GM21528 (cell line): Measurements from ENCODE around the gene ARHGEF28.

Source experiments
- ATAC-seq: cut with Tn5 transposase; IDR thresholded peaks from one replicate; pipeline ENCODE4 v1.9.1; 2021; ENCODE audit warnings: mild to moderate bottlenecking, moderate library complexity; ENCODE audit not compliant: unreplicated experiment, low FRiP score

ARHGEF28 gene

DNA sequence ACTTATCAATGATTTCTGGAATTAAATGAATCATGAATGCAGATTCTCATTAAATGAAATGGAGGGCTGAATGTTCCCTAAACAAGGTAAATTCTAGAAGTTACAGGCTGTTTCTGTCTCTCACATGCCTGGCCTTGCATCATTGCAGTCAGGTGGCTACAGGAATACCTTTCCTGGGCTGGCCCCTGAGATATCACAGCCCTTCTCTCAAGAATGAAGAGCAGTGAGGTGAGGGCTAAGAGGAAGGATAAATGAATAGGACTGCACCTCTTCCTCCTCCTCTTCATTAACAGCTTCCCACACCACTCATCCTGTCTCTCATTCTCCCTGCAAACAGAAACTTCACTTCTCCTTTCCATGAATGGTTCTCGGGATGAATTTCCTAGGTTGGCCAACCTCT, 22.5 kb downstream of the ARHGEF28 start:
- ATAC-seq = no peak

DNA sequence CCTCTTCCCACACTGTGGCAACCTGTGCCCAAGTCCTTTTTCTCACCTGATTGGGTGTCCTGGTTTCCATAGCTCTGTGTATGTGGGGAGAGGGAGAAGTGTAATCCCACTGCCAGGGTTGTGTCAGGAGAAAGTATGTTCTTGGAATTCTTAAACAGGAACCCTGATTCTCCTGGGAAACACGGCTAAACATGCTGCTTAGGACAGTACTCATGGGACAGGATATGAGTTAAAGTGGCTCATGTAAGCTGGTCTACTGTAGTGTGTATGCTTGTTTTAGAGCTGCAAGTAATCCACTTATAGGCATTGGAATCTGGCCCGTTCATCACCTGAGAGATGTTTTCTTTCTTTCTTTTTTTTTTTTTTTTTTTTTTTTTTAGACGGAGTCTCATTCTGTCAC, 23.9 kb downstream of the ARHGEF28 start:
- ATAC-seq = no peak

DNA sequence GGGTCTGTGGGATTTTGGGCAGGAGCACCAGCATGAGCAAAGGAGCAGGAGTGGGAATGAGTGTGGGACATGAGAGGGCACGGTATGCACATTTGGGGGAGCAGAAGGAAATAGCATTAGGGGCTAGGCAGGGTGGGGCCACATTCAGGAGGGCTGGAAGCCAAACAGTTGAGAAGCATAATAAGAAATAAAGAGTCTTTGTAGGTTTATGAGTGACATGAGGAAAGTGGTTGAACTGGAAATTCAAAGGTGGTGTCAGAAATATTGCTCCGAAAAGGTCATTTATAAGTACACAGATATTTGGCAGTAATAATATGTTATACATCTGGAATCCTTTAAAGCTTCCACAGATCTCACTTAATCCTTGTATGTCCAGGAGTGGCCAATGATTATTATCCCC, 26.4 kb downstream of the ARHGEF28 start:
- ATAC-seq = no peak

DNA sequence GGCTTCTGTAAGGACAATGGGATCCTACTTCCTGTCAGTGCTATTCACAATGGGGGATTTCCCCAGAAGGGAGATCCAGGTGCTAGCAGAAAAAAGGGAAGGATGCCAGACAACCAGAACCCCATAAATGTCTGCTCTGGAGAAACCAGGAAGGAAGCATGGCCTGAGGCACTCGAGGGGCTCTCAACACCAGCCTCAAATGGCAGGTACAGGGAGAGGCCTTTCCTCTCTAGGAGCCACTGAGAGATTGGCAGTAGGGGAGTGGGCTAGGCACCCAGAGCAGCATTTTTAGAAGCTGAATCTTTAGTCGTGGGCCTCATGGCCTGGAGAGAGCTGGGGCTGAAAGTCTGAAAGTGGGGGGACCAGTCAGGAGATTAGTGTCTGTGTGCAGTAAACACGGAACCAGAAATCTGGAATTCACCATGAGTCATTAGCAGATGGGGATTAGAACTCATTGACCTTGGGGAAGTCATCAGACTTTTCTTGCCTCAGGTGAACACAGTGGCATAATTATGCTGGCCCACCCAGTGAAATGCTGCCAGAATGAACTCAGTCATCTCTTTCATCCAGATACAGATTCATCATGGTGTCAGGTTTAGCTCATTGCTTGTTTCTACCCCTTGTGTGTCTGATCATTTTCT, 28.3 kb downstream of the ARHGEF28 start:
- no peak for ATAC-seq

DNA sequence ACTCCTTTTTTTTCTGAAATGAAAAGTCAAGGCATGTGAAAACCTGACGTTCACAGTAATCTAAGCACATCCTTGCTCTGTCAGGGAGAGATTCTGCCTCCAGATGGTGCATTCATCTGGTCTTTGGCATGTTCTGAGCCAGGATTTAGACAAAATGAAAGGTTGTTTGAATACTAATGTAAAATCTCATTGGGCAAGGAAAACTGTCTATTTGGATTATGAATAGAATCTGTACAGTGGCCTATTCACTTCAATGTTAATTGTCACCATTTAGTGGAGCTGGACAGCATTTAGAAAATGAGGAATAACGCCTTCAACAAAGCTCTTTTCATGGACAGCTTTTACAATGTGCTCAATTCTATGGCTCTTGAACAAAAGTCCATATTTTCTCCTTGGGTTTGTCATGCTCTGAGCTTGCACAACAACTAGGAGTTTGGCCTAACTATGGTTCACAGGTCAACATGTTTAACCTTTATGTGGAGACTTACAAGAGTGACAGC, 28.9 kb downstream of the ARHGEF28 start:
- no peak for ATAC-seq

DNA sequence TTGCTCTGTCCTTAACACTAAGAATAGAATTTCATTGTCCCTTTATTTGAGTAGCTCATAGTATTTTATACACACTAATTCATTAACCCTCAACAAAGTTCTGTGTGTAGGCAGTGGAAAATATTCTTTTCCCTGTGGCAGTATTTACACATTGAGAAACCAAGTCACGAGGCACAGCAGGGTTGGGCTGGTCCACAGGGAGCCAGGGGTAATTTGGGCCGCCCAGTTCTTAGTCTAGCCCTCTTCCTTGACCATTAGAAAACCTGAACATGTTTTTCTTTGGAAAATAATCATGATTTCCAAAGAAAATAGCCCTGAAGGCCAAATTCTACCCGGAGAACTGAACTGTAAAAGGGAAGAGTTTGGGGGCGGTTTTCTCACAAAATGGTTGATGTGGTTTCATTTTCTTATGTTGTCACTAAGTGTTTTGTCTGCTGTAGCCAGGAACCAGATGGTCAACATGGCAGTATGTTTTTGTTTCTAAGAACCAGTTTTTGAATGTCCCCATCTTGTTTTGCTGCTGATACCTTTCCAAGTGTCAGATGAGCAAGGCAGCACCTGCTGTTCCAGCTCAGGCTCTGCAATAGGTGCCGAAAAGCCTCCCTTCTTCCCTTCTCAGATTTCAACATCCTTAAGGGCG, 29.6 kb downstream of the ARHGEF28 start:
- no peak for ATAC-seq

DNA sequence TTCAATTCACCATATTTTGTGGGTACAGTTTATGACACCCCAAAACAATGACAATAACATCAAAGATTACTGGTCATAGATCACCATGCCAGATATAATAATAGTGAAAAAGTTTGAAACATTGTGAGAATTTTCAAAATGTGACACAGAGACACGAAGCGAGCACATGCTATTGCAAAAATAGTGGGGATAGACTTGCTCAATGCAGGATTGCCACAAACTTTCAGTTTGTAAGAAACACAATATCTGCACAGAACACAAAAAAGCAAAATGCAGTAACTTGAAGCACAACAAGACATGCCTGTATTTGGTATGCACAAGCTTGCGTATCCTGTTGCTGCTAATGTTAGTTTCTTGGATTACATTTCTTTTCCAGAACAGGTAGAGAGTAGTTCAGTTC, 35.8 kb downstream of the ARHGEF28 start:
- no peak for ATAC-seq

DNA sequence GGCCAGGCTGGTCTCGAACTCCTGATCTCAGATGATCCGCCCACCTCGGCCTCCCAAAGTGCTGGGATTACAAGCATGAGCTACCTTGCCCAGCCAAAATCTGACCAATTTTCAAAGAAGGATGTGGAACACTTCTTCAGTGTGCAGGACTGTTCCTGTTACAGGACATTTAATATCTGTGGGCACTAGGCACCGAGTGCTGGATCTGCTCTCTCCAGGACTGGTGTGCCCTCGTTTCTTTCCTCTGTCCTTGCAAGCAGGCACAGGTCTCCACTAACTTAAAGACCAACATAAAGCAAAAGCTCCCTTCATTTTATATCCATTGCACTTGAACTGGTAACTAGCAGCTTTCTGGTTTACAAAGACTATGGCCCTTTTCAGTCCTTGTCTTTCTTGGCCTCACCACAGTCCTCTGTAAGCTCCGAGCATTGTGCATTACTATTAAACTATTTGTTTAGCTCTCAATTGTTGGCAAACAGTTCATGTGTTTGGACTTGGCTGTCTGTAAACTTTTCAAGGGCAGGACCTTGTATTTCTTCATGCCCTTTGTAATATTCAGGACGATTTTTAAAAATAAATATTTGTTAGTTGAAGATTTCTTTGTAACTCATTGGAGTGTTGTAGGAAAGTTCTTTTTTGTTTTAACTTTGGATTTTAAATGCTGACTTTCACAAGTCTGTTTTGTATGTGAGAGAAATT, 37.3 kb downstream of the ARHGEF28 start:
- no peak for ATAC-seq

DNA sequence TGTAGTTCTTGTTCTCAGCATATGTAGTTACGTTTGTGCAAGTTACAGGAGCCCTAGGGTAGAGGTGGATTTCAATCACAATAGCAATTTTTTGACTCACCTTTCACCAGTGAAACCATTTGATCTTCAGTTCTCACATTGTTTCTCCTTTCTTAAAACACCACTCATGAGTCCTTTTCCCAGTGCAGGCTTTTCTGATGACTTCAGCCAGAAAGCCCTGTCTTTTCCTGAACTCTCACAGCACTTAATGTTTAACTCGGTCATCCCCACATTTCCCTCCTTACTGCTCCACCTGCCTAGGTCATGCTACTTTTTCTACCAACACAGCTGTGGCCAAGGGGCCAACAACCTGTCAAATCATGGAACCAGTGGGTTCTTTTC, 37.9 kb downstream of the ARHGEF28 start:
- ATAC-seq = no peak

DNA sequence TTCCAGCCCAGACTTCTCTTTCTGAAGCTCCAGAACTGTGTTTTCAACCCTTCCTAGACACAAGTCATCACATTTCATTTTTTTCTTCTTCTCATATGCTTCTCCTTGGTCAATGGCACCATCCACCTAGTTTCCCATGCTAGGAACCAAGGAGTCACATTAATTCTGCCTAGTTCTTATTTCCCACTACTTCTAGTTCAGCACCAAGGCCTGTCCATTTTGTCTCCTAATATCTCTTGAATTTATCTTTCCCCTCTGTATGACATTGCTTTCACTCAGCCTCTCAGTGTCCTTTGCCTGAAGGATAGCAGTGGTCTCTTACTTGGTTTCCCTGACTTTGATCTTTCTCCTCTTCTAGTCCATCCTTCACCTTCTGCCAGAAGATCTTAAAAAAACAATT, 38.8 kb downstream of the ARHGEF28 start:
- ATAC-seq = no peak

DNA sequence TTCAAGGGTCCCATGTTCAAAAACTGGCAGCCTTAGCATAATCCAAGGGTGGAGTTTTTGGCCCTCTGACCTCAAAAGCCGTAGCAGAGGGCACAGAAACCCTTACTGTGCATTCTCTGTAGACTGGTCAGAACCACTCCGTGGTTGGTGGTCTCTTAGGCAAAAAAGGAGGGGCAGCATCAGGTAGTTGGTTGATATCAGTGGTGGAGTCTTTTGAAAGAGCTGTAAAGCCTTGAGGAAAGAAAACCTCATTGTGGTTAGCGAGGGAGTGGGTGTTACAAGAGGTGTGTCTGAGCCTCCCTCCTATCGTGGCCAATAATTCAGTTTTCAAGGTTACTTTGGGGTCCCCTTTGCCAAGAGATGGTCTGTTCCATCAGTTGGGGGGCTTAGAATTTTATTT, 40.9 kb downstream of the ARHGEF28 start:
- ATAC-seq = no peak

DNA sequence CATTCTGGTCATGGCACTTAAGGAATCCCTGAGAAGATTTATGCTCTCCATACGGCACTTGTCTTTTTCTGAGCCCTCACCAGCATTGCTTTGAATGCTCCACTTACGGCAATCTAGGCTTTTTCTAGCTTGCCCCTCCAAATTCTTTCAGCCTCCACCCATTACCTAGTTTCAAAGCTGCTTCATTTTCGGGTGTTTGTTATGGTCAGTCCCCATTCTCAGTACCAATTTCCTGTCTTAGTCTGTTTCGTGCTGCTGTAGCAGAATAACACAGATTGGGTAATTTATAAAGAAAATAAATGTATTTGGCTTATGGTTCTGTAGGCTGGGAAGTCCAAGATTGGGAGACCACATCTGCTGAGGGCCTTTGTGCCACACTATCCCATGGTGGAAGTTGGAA, 42.0 kb downstream of the ARHGEF28 start:
- no peak for ATAC-seq

DNA sequence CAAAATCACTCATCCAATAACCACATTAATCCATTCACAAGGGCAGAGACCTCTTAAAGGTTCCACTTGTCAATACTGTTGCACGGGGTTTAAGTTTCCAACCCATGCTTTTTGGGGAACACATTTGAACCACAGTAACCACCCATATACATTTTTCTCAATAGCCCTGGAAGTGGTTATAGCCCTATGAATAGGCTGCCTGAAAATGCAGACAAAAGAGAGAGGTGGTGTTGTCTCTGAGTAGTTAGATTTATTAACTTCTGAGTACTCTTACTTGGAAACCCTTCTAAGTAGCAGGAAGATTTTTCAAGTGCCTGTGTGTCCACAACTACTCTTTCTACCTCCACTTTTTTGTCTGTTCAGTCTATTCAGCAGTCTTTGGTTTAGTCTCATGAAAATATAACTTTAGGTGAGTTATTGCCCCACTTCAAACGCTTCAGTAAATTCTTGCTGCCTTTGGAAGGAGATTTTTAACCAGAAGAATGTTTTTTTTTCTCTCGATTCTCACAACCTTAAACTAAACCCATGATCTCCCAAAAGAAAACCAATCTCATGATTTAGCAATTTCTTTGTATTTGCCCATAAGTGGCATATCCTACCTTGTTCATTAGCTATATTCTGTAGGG, 42.6 kb downstream of the ARHGEF28 start:
- ATAC-seq = no peak

DNA sequence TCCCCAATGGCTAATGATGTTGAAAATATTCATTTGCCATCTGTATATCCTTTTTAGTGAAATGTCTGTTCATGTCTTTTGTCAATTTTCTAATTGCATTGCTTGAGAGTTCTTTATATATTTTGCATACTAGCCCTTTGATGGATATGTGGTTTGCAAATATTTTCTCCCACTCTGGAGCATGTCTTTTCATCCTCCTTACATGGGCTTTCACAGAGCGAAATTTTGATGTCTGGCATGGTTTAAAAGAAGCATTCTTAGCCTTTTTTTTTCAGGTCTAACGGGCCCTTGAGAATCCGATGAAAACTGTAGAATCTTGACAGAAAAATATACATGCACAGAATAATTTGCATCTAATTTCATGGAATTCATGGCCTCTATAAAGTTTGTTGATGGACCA, 44.7 kb downstream of the ARHGEF28 start:
- no peak for ATAC-seq

DNA sequence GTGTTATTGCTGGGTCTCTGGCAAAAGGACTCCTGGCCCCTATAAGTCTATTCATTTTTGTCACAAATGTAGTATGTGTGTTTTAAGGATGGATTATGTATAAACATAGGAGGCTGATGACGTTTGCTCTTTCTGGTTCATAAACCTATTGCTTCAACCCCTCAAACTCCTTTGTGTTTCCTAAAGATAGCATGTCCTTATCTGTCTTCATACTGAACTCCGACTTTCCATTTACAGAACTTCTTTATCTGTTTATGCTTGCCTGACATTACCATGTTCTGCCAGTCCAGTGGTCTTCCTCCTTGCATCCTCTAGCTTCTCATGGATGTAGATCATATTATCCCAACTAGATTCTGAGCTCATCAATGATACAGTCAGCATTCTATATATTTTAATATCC, 46.1 kb downstream of the ARHGEF28 start:
- ATAC-seq = no peak

DNA sequence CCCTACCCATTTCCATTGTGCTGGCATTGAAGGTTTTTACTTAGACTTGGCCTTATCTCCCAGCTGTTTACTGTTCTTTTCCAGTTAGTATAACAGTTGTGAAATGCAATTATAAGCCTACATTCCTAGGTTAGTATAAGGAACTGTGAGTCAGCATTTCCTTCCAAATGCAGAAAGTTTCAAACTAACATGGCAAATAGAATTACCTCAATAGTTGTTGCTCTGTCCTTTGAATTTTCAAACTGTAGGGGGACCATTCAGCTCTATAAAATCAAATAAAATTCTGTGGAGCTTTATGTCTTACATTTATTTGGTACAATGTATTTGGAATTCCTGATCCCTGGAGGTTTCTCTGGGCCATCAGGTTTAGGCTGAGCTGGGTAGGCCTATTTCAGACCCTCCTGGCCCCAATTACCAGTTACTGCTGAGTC, 47.2 kb downstream of the ARHGEF28 start:
- ATAC-seq = no peak

DNA sequence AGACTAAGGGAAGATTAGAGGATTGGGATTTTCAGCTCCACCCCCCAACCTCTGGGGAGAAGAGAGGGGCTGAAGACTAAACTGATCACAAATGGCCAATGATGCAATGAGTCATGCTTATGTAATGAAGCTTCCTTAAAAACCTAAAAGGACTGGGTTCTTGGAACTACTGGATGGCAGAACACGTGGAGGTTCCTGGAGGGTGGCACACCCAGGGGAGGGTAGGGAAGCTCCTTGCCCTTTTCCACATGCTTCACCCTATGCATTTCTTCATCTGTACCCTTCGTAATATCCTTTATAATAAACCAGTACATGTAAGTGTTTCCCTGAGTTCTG, 48.6 kb downstream of the ARHGEF28 start:
- ATAC-seq = no peak

DNA sequence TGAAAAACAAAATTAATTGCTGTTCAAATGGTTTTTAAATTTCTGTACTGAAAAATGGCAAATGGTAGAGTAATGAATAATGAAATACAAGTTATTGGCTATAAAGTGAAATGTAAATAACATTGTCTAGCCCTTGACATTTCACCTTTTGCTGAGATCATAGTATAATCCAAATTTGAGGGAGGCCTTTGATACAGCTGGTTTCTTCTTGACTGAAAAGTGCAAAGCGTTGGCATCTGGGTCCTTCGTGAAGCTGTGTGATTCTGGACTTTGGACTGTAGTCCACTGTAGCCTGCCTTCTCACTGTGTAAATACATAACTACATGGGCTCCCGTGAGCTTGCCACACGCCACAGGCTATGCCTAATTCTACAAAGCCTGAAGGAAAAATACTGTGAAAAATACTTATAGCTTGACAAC, 52.3 kb downstream of the ARHGEF28 start:
- ATAC-seq = no peak

DNA sequence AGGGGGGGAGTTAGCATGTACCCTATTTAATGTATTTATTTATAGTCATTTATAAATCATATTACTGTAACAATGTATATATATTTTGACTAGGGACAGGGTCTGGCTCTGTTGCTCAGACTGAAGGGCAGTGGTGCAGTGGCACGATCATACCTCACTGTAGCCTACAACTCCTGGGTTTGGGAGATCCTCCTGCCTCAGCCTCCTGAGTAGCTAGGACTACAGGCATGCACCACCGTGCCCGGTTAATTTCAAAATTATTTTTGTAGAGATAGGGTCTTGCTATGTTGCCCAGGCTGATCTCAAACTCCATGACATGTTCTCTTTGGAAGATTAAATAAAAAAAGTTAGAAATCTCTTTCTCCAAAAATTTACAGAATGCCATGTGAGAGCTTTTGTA, 52.8 kb downstream of the ARHGEF28 start:
- ATAC-seq = no peak

DNA sequence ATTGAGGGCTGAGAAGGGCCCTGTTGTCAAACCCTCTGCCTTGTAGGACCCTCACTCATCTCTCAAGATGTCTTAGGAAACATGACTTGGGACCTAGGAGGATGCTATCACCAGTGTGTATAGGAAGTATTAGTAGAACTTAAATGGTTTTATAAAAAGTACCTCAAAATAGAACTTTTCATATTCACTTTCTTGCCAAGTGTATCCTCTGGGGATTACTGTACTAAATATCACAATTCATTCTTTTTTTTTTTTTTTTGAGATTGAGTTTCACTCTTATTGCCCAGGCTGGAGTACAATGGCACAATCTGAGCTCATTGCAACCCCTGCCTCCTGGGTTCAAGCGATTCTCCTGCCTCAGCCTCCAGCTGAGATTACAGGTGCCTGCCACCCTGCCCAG, 56.2 kb downstream of the ARHGEF28 start:
- no peak for ATAC-seq

DNA sequence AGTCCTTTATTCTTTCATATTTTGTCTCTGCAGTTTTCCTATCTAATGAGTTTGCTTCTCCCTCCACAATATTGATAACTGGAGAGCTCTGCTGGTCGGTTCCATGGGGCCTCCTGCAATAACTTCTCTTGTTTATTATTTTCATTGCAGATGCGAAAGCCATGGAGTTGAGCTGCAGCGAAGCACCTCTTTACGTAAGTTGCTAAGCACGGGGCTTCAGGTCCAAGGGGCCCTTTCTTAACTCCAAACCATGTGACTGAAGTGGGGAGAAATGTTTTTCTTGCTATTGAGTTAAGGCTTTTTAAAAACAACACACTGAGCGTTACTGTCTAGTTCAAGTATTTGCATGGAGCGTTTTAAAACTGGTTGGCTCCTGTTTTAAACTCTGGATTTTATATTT, 58.7 kb downstream of the ARHGEF28 start:
- no peak for ATAC-seq

DNA sequence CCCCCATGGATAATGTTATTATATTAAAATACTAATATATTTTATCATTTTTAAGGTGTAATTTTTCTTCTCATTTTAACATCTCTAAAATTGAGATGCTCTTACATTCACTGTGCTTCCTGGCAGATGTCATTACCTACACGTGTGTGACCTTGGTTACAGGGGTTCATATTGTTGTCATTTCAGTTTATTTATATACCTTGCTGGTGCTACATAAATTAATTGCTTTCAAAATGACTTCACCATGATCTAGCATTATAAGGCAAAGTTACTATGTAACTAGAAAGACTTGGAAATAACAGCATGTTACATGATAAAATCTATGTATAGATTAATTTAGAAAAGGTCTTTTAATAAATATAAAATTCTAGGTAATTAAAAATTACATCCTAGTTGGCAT, 60.9 kb downstream of the ARHGEF28 start:
- no peak for ATAC-seq
